H1 (cell line): ENCODE measurements around the gene RNF44. TPM values are rescaled to one million over a fixed set of nuclear protein-coding genes. Genes with fewer than 3 reads are reported as not detected.

Source experiments
- CTCF ChIA-PET: fragments of 300-600 bp; sonication (Branson Sonifier 250); formaldehyde crosslinking; loops from one replicate; lab custom pipeline; 2021; ENCODE audit not compliant: partially characterized antibody; lab: Charles Lee
- POLR2A ChIA-PET: fragments of 300-600 bp; sonication (Branson Sonifier 250); formaldehyde crosslinking; loops from one replicate; lab custom pipeline; 2021; ENCODE audit warnings: inconsistent platforms; ENCODE audit not compliant: partially characterized antibody; lab: Charles Lee
- DNase-seq, 2 experiments: peaks; one replicate each; pipeline versions ENCODE4 v3.0.0 to v3.0.0-alpha.2; 2010 to 2022; ENCODE audit warnings: low spot score in 2 of 2, low read depth in 1 of 2, mixed read lengths in 1 of 2
- FAIRE-seq: peaks from 2 replicates; lab custom pipeline; 2011; peaks lifted over from hg19 to GRCh38; lab: Jason Lieb, UNC
- H2AFZ ChIP-seq: 2 replicates; pipeline ENCODE4 v1.8.1; 2012; ENCODE audit warnings: low read length, inconsistent platforms
- H2AK5ac ChIP-seq: 2 replicates; pipeline ENCODE4 v1.6.1; 2013; ENCODE audit warnings: low read depth, low read length
- H2BK120ac ChIP-seq: replicated peaks from 2 replicates; pipeline ENCODE3; 2013; ENCODE audit warnings: low read depth, low read length, inconsistent platforms
- H2BK12ac ChIP-seq: 2 replicates; pipeline ENCODE4 v1.6.1; 2013; ENCODE audit warnings: low read depth, low read length
- H2BK15ac ChIP-seq: 2 replicates; pipeline ENCODE4 v1.6.1; 2013; ENCODE audit warnings: low read length
- H2BK20ac ChIP-seq: 2 replicates; pipeline ENCODE4 v1.6.1; 2013; ENCODE audit warnings: low read length
- H2BK5ac ChIP-seq: 2 replicates; pipeline ENCODE4 v1.6.1; 2013; ENCODE audit warnings: low read depth, low read length
- H3K14ac ChIP-seq: 2 replicates; pipeline ENCODE4 v1.6.1; 2013; ENCODE audit warnings: inconsistent platforms; ENCODE audit not compliant: insufficient read length
- H3K18ac ChIP-seq: 2 replicates; pipeline ENCODE4 v1.6.1; 2013; ENCODE audit warnings: low read length; ENCODE audit errors: extremely low read depth
- H3K23ac ChIP-seq: 2 replicates; pipeline ENCODE4 v1.6.1; 2013; ENCODE audit warnings: inconsistent platforms; ENCODE audit not compliant: insufficient read length
- H3K23me2 ChIP-seq: 2 replicates; pipeline ENCODE4 v1.6.1; 2013; ENCODE audit warnings: low read depth, low read length
- H3K27ac ChIP-seq: 2 replicates; pipeline ENCODE4 v1.6.1; 2011; ENCODE audit warnings: low read depth, low read length, inconsistent platforms
- H3K27me3 ChIP-seq, 4 experiments: replicated peaks in 1 of 4; 1 replicate in 1 of 4; 2 replicates in 3 of 4; pipeline versions ENCODE4 v1.6.1 to v1.8.1; 2011 to 2013; ENCODE audit warnings: low read length in 3 of 4, mild to moderate bottlenecking in 3 of 4, inconsistent platforms in 2 of 4, mixed read lengths in 2 of 4, moderate library complexity in 1 of 4; ENCODE audit not compliant: control insufficient read depth in 3 of 4, insufficient read depth in 3 of 4; ENCODE audit errors: extremely low read depth in 1 of 4
- H3K36me3 ChIP-seq, 4 experiments: 2 replicates each; pipeline versions ENCODE4 v1.6.1 to v1.8.1; 2011 to 2013; ENCODE audit warnings: mild to moderate bottlenecking in 4 of 4, low read length in 3 of 4, moderate library complexity in 2 of 4, control low read depth in 1 of 4, inconsistent platforms in 1 of 4; ENCODE audit not compliant: insufficient read depth in 4 of 4, control insufficient read depth in 2 of 4
- H3K4ac ChIP-seq: replicated peaks from 2 replicates; pipeline ENCODE3; 2013; ENCODE audit warnings: low read length, low read depth, mixed read lengths, inconsistent platforms; ENCODE audit not compliant: insufficient read length
- H3K4me1 ChIP-seq, 4 experiments: replicated peaks in 1 of 4; 1 replicate in 1 of 4; 2 replicates in 3 of 4; pipeline versions ENCODE4 v1.6.1 to v1.8.1; 2011 to 2013; ENCODE audit warnings: low read length in 3 of 4, inconsistent platforms in 2 of 4, mixed read lengths in 1 of 4; ENCODE audit not compliant: insufficient read depth in 4 of 4, control insufficient read depth in 3 of 4
- H3K4me2 ChIP-seq, 2 experiments: 2 replicates each; pipeline versions ENCODE4 v1.6.1 to v1.8.1; 2011 to 2013; ENCODE audit warnings: low read depth in 2 of 2, low read length in 2 of 2, control low read depth in 1 of 2, inconsistent platforms in 1 of 2, mild to moderate bottlenecking in 1 of 2; ENCODE audit not compliant: insufficient read depth in 1 of 2
- H3K4me3 ChIP-seq, 4 experiments: fragments of 200-600, 300-600 bp in 1 of 4; sonication (generic), shearing (Covaris generic), sonication (Bioruptor Twin) in 1 of 4; 2 replicates each; pipeline versions ENCODE4 v1.5.1 to v1.8.1; 2011 to 2016; ENCODE audit warnings: low read length in 4 of 4, low read depth in 3 of 4, control low read depth in 2 of 4, inconsistent platforms in 2 of 4, mild to moderate bottlenecking in 2 of 4, mixed read lengths in 1 of 4, moderate library complexity in 1 of 4; ENCODE audit not compliant: insufficient read depth in 2 of 4; ENCODE audit errors: extremely low read depth in 1 of 4
- H3K56ac ChIP-seq: replicated peaks from 2 replicates; pipeline ENCODE3; 2013; ENCODE audit warnings: low read depth, mild to moderate bottlenecking, mixed read lengths, low read length, inconsistent platforms; ENCODE audit not compliant: insufficient read length
- H3K79me1 ChIP-seq: 2 replicates; pipeline ENCODE4 v1.6.1; 2013; ENCODE audit warnings: low read depth, low read length, control low read depth
- H3K79me2 ChIP-seq, 2 experiments: 2 replicates each; pipeline versions ENCODE4 v1.6.1 to v1.8.1; 2012 to 2013; ENCODE audit warnings: low read length in 2 of 2, mild to moderate bottlenecking in 2 of 2, inconsistent platforms in 1 of 2; ENCODE audit not compliant: insufficient read depth in 2 of 2, control insufficient read depth in 1 of 2
- H3K9ac ChIP-seq, 4 experiments: replicated peaks in 1 of 4; 1 replicate in 1 of 4; 2 replicates in 3 of 4; pipeline versions ENCODE4 v1.6.1 to v1.8.1; 2011 to 2013; ENCODE audit warnings: low read depth in 3 of 4, low read length in 3 of 4, control low read depth in 2 of 4, mild to moderate bottlenecking in 2 of 4, moderate library complexity in 2 of 4, inconsistent platforms in 1 of 4; ENCODE audit errors: extremely low read depth in 1 of 4
- H3K9me3 ChIP-seq, 2 experiments: 2 replicates each; pipeline versions ENCODE4 v1.6.1 to v1.8.1; 2012 to 2013; ENCODE audit warnings: mild to moderate bottlenecking in 2 of 2, moderate library complexity in 2 of 2, control low read depth in 1 of 2, inconsistent platforms in 1 of 2, low read depth in 1 of 2, low read length in 1 of 2, mixed read lengths in 1 of 2; ENCODE audit not compliant: insufficient read depth in 2 of 2
- H4K20me1 ChIP-seq, 2 experiments: replicated peaks in 1 of 2; 2 replicates each; pipeline versions ENCODE3 to v1.8.1; 2011 to 2013; ENCODE audit warnings: inconsistent platforms in 2 of 2, low read length in 2 of 2, mild to moderate bottlenecking in 1 of 2; ENCODE audit not compliant: insufficient read depth in 2 of 2, control insufficient read depth in 1 of 2
- H4K5ac ChIP-seq: 2 replicates; pipeline ENCODE4 v1.6.1; 2013; ENCODE audit warnings: low read length, low read depth, mixed read lengths, inconsistent platforms; ENCODE audit not compliant: insufficient read length
- H4K8ac ChIP-seq: 2 replicates; pipeline ENCODE4 v1.8.0; 2013; ENCODE audit warnings: mild to moderate bottlenecking, moderate library complexity, low read length, inconsistent platforms; ENCODE audit not compliant: insufficient read depth; ENCODE audit errors: extremely low read depth
- H4K91ac ChIP-seq: replicated peaks from 2 replicates; pipeline ENCODE3; 2013; ENCODE audit warnings: low read length, mixed read lengths, inconsistent platforms; ENCODE audit not compliant: insufficient read length
- WGBS, 2 experiments: shearing (Covaris generic) in 1 of 2; methylation state at CpG; one replicate each; pipeline versions ENCODE4 v1.1.6 to v1.1.7; 2013 to 2015; ENCODE audit warnings: low lambda C conversion rate in 2 of 2, mixed read lengths in 2 of 2, inconsistent platforms in 1 of 2, low coverage in 1 of 2, missing lambda C conversion rate in 1 of 2; ENCODE audit not compliant: insufficient replicate concordance in 2 of 2, insufficient coverage in 1 of 2, insufficient read length in 1 of 2; ENCODE audit errors: extremely low coverage in 1 of 2, missing lambda C conversion rate in 1 of 2; 5-methylcytosine and 5-hydroxymethylcytosine counted together
- polyA plus RNA-seq, 7 experiments: library from polyadenylated mRNA; depleted of rRNA in 3 of 7; stranded (reverse) in 5 of 7; unstranded in 2 of 7; fragments of >200 nt in 5 of 7; fragments of 200-250 nt in 2 of 7; gene quantifications; 1 replicate in 5 of 7; 2 replicates in 1 of 7; 4 replicates in 1 of 7; pipeline versions ENCODE4 v1.2.1 to v1.2.3, GENCODE V29; 2011 to 2013; ENCODE audit warnings: missing spikeins in 2 of 7, mixed read lengths in 2 of 7
- total RNA-seq: library from RNA; stranded (reverse); fragmentation: NEBNext Ultra II Directional; extraction: Animal tissue kit (Norgen Biotek cat#: 25700); gene quantifications from 2 replicates; pipeline ENCODE4 v1.2.1, GENCODE V29; 2021
- TF ChIP-seq, protein P1 (sequence below), 3 experiments: IDR thresholded peaks; 1 replicate in 2 of 3; 2 replicates in 1 of 3; pipeline versions ENCODE4 v1.5.1 to v1.6.1; 2011; ENCODE audit warnings: low read length in 3 of 3, mild to moderate bottlenecking in 3 of 3, inconsistent platforms in 2 of 3, low read depth in 1 of 3, moderate library complexity in 1 of 3; ENCODE audit not compliant: insufficient read depth in 1 of 3; ENCODE audit errors: control extremely low read depth in 1 of 3
- TF ChIP-seq, protein P2 (sequence below): IDR thresholded peaks from 2 replicates; pipeline ENCODE4 v1.6.1; 2012; ENCODE audit warnings: inconsistent platforms

Gene RNF44
- total and polyA plus RNA-seq, 2 of the 8 experiments (the other 6 are each of a cell fraction or from before 2014, with no cell fraction given), result 54.7 to 164 TPM

DNA sequence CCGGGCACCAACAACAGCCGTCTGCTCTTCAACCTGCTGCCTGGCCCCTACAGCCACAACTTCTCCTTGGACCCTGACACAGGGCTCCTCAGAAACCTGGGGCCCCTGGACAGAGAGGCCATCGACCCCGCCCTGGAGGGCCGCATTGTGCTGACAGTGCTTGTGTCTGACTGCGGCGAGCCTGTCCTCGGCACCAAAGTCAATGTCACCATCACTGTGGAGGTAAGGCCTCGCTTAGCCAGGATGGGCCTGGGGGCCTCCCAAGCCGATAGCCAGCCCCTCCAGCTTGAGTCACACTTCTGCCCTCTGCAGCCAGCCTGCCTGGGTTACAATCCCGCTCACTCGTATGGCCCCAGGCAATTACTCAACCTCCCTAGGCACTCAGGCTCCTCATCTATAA lies 44.2 kb upstream of the RNF44 start:
- H2BK12ac ChIP-seq, result no peak overlapping the region
- no peak overlapping the region for H4K91ac ChIP-seq
- H4K5ac ChIP-seq, result no peak overlapping the region
- H3K14ac ChIP-seq, result no peak overlapping the region
- WGBS, 2 experiments, result 90% methylated on average over 12 of the region's 12 CpGs; no CpG with 5 or more reads in 1 of the 2 experiments
- H3K9me3 ChIP-seq, result peaks cover 10 to 18% of the 10 kb centered on the region in 2 experiments
- no peak overlapping the region for H3K4me2 ChIP-seq
- H3K4ac ChIP-seq, result no peak overlapping the region
- no peak overlapping the region for H3K23ac ChIP-seq
- no peak overlapping the region for H2AFZ ChIP-seq
- DNase-seq (no peak), FAIRE-seq (no peak)
- no peaks in the 10 kb centered on the region for H4K20me1 ChIP-seq
- no peaks in the 10 kb centered on the region for H3K79me1 ChIP-seq
- H3K18ac ChIP-seq, result no peak overlapping the region
- POLR2A ChIA-PET, result no interaction called here
- peaks cover 0 to 2% (median under 1%) of the 10 kb centered on the region in 4 experiments; a peak in 1 of 7 replicates for H3K4me1 ChIP-seq
- H3K79me2 ChIP-seq, result no peaks in the 10 kb centered on the region
- CTCF ChIA-PET, result interaction anchor here (1.0 kb wide), 1 partner anchor 12 kb away, joined by 3 read pairs; no protein-coding TSS in a partner anchor
- H3K9ac ChIP-seq, result no peak overlapping the region
- no peaks in the 10 kb centered on the region for H3K23me2 ChIP-seq
- H3K56ac ChIP-seq, result no peak overlapping the region
- no peak overlapping the region for H3K27ac ChIP-seq
- no peaks in the 10 kb centered on the region for H3K36me3 ChIP-seq
- H3K4me3 ChIP-seq, result no peak overlapping the region
- H2AK5ac ChIP-seq, result no peak overlapping the region
- H2BK120ac ChIP-seq, result no peak overlapping the region
- no peak overlapping the region for H4K8ac ChIP-seq
- H2BK20ac ChIP-seq, result no peak overlapping the region
- no peak overlapping the region for H2BK5ac ChIP-seq
- no peak overlapping the region for H2BK15ac ChIP-seq
- H3K27me3 ChIP-seq, result no peaks in the 10 kb centered on the region; a peak in 1 of 7 replicates
- TF ChIP-seq, protein P1, sequence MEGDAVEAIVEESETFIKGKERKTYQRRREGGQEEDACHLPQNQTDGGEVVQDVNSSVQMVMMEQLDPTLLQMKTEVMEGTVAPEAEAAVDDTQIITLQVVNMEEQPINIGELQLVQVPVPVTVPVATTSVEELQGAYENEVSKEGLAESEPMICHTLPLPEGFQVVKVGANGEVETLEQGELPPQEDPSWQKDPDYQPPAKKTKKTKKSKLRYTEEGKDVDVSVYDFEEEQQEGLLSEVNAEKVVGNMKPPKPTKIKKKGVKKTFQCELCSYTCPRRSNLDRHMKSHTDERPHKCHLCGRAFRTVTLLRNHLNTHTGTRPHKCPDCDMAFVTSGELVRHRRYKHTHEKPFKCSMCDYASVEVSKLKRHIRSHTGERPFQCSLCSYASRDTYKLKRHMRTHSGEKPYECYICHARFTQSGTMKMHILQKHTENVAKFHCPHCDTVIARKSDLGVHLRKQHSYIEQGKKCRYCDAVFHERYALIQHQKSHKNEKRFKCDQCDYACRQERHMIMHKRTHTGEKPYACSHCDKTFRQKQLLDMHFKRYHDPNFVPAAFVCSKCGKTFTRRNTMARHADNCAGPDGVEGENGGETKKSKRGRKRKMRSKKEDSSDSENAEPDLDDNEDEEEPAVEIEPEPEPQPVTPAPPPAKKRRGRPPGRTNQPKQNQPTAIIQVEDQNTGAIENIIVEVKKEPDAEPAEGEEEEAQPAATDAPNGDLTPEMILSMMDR (IDR thresholded peaks at IDR 0.05; ENCODE audit: control extremely low read depth in 1 of 3, insufficient read depth in 1 of 3, low read depth in 1 of 3, low read length in 3 of 3), result 0 out of 4 replicates have a peak, but pooled peaks of 1 of the 3 experiments have one; percentile 4
- TF ChIP-seq, protein P2, sequence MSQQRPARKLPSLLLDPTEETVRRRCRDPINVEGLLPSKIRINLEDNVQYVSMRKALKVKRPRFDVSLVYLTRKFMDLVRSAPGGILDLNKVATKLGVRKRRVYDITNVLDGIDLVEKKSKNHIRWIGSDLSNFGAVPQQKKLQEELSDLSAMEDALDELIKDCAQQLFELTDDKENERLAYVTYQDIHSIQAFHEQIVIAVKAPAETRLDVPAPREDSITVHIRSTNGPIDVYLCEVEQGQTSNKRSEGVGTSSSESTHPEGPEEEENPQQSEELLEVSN, result no peak
